ENCODE results near the gene NTHL1.

NTHL1 gene

GRCh38 chr16:1997494-1998359 lies 49.9 kb downstream of the NTHL1 start:
- no peak for ATAC-seq
- H3K4me1 Mint-ChIP-seq = peaks cover 13% of the 10 kb centered on the region
- H3K4me3 Mint-ChIP-seq = no peak overlapping the region
- no peak overlapping the region for H3K27ac Mint-ChIP-seq
- H3K9me3 Mint-ChIP-seq = no peaks in the 10 kb centered on the region
- peaks cover 43% of the 10 kb centered on the region for H3K36me3 Mint-ChIP-seq
- H3K27me3 Mint-ChIP-seq = no peaks in the 10 kb centered on the region

- peaks cover 33% of the 10 kb centered on the region for H3K4me1 Mint-ChIP-seq
- no peaks in the 10 kb centered on the region for H3K9me3 Mint-ChIP-seq
- peaks cover 19% of the 10 kb centered on the region for H3K36me3 Mint-ChIP-seq
- no peaks in the 10 kb centered on the region for H3K27me3 Mint-ChIP-seq
- no peak overlapping the region for H3K4me3 Mint-ChIP-seq
- H3K27ac Mint-ChIP-seq = peak overlapping the region; percentile 67
- no peak for ATAC-seq
Observed at GRCh38 chr16:1993731-1994131, 53.9 kb downstream of the NTHL1 start.

GRCh38 chr16:1992704-1993317 lies 54.8 kb downstream of the NTHL1 start:
- peaks cover 33% of the 10 kb centered on the region for H3K4me1 Mint-ChIP-seq
- H3K27ac Mint-ChIP-seq = peak overlapping the region; percentile 67
- H3K36me3 Mint-ChIP-seq = peaks cover 12% of the 10 kb centered on the region
- no peaks in the 10 kb centered on the region for H3K9me3 Mint-ChIP-seq
- no peaks in the 10 kb centered on the region for H3K27me3 Mint-ChIP-seq
- ATAC-seq = no peak
- no peak overlapping the region for H3K4me3 Mint-ChIP-seq

- Mint-ChIP-seq H3K27ac (peak overlapping the region; percentile 95), H3K4me3 (peak overlapping the region; percentile 91), H3K27me3 (no peaks in the 10 kb centered on the region), H3K9me3 (no peaks in the 10 kb centered on the region), H3K4me1 (peaks cover 33% of the 10 kb centered on the region), H3K36me3 (peaks cover 18% of the 10 kb centered on the region)
- peak; percentile 72 for ATAC-seq
Observed at GRCh38 chr16:1991948-1992703, 55.5 kb downstream of the NTHL1 start.

- no peak for ATAC-seq
- peak overlapping the region; percentile 91 for H3K4me3 Mint-ChIP-seq
- H3K27ac Mint-ChIP-seq = peak overlapping the region; percentile 95
- H3K36me3 Mint-ChIP-seq = peaks cover 23% of the 10 kb centered on the region
- no peaks in the 10 kb centered on the region for H3K9me3 Mint-ChIP-seq
- peaks cover 38% of the 10 kb centered on the region for H3K4me1 Mint-ChIP-seq
- no peaks in the 10 kb centered on the region for H3K27me3 Mint-ChIP-seq
Observed at GRCh38 chr16:1991588-1991947, 56.1 kb downstream of the NTHL1 start.

- no peaks in the 10 kb centered on the region for H3K9me3 Mint-ChIP-seq
- peak; percentile 84 for ATAC-seq
Observed at GRCh38 chr16:1991135-1991551, 56.5 kb downstream of the NTHL1 start.

GRCh38 chr16:1990351-1991134 lies 57.1 kb downstream of the NTHL1 start:
- ATAC-seq = peak; percentile 28
- peak overlapping the region; percentile 91 for H3K4me3 Mint-ChIP-seq
- no peaks in the 10 kb centered on the region for H3K9me3 Mint-ChIP-seq
- no peaks in the 10 kb centered on the region for H3K27me3 Mint-ChIP-seq
- peaks cover 22% of the 10 kb centered on the region for H3K36me3 Mint-ChIP-seq
- peaks cover 47% of the 10 kb centered on the region for H3K4me1 Mint-ChIP-seq
- H3K27ac Mint-ChIP-seq = peak overlapping the region; percentile 95

More at GRCh38 chr16:1991135-1991551, 56.5 kb downstream of the NTHL1 start:
- peaks cover 42% of the 10 kb centered on the region for H3K4me1 Mint-ChIP-seq
- H3K27me3 Mint-ChIP-seq = no peaks in the 10 kb centered on the region
- H3K4me3 Mint-ChIP-seq = peak overlapping the region; percentile 91
- peak overlapping the region; percentile 95 for H3K27ac Mint-ChIP-seq
- peaks cover 26% of the 10 kb centered on the region for H3K36me3 Mint-ChIP-seq

- H3K27me3 Mint-ChIP-seq = no peaks in the 10 kb centered on the region
- peak overlapping the region; percentile 91 for H3K4me3 Mint-ChIP-seq
- no peaks in the 10 kb centered on the region for H3K9me3 Mint-ChIP-seq
- H3K4me1 Mint-ChIP-seq = peaks cover 52% of the 10 kb centered on the region
- H3K27ac Mint-ChIP-seq = peak overlapping the region; percentile 95
- peaks cover 18% of the 10 kb centered on the region for H3K36me3 Mint-ChIP-seq
- ATAC-seq = no peak
Observed at GRCh38 chr16:1990101-1990350, 57.6 kb downstream of the NTHL1 start.

Measured in stimulated activated memory B cell treated with anti-CD40 and anti-IgM and Interleukin-4, amounts not matched to agents 10 μg/mL and 1 μg/mL and 100 μg/mL, for 72 hours (primary cell).